Omental fat pad (tissue), 4 donors: ENCODE results near the gene DNER. TPM values are rescaled to one million over a fixed set of nuclear protein-coding genes. Genes with fewer than 3 reads are reported as not detected.

Experiments
- ATAC-seq: fragments of 150-250 bp; one replicate; pipeline ENCODE4 v1.9.1; 2016; ENCODE audit warnings: mild to moderate bottlenecking, moderate library complexity; ENCODE audit not compliant: low FRiP score
- DNase-seq: peaks from one replicate; pipeline ENCODE4 v3.0.0-alpha.2; 2019; ENCODE audit warnings: low spot score
- total RNA-seq, 4 donors: library from RNA; depleted of rRNA; stranded (reverse); fragments of >200 nt; gene quantifications; one replicate each; pipeline ENCODE4 v1.1.0, GENCODE V29; 2016
- TF ChIP-seq, protein P1 (sequence below), 3 donors: fragments of 450-650 bp; IDR thresholded peaks; one replicate each; pipeline ENCODE4 v1.5.1; 2016 to 2017; ENCODE audit warnings: antibody characterized with exemption in 3 of 3, mild to moderate bottlenecking in 3 of 3, moderate library complexity in 2 of 3

The DNER gene
- total RNA-seq, 4 donors from 2014 or later, result 3.1 to 12.2 (median 8.7) TPM

- TF ChIP-seq, protein P1, sequence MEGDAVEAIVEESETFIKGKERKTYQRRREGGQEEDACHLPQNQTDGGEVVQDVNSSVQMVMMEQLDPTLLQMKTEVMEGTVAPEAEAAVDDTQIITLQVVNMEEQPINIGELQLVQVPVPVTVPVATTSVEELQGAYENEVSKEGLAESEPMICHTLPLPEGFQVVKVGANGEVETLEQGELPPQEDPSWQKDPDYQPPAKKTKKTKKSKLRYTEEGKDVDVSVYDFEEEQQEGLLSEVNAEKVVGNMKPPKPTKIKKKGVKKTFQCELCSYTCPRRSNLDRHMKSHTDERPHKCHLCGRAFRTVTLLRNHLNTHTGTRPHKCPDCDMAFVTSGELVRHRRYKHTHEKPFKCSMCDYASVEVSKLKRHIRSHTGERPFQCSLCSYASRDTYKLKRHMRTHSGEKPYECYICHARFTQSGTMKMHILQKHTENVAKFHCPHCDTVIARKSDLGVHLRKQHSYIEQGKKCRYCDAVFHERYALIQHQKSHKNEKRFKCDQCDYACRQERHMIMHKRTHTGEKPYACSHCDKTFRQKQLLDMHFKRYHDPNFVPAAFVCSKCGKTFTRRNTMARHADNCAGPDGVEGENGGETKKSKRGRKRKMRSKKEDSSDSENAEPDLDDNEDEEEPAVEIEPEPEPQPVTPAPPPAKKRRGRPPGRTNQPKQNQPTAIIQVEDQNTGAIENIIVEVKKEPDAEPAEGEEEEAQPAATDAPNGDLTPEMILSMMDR (IDR thresholded peaks at IDR 0.05), result no peak
- peak; percentile 31 for DNase-seq
- ATAC-seq, result peak; percentile 95
Observed at GRCh38 chr2:229445019-229445418, 269.3 kb downstream of the DNER start.

- ATAC-seq (no peak), DNase-seq (no peak)
- TF ChIP-seq, protein P1 (IDR thresholded peaks at IDR 0.05), result no peak
Observed at GRCh38 chr2:229443546-229444268, 270.6 kb downstream of the DNER start.

GRCh38 chr2:229443141-229443540 lies 271.2 kb downstream of the DNER start:
- DNase-seq (no peak), ATAC-seq (no peak)
- TF ChIP-seq, protein P1 (IDR thresholded peaks at IDR 0.05), result no peak

- ATAC-seq, result no peak
- no peak for DNase-seq
- TF ChIP-seq, protein P1 (IDR thresholded peaks at IDR 0.05), result no peak
Observed at GRCh38 chr2:229438430-229439159, 275.8 kb downstream of the DNER start.

DNA sequence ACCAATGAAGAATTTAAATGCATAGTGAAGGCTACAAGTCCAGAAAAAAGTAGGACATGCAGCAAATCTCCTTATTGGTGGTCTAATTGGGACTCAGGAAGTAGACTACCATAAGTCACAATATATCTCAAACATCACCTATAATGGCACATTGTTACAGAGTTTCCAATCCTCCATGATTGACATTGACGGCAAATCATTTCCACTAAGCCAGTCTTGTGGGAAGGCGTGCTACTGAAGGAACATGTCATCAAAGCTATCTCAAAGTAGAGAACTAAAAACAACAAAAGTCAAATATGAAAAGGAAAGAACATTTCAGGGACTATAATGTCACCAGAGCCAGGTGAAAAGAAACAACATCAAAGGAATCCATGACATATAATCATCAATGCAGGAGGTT lies 276.9 kb downstream of the DNER start:
- no peak for ATAC-seq
- no peak for DNase-seq
- TF ChIP-seq, protein P1 (IDR thresholded peaks at IDR 0.05), result no peak

- TF ChIP-seq, protein P1 (IDR thresholded peaks at IDR 0.05), result no peak
- DNase-seq (no peak), ATAC-seq (no peak)
Observed at GRCh38 chr2:229434187-229434586, 280.2 kb downstream of the DNER start.
